ENCODE results near the gene CEACAM8.

CEACAM8 gene

GRCh38 chr19:42601811-42602443 lies 7.2 kb upstream of the CEACAM8 start:
- Histone ChIP-seq H3K4me3 (ENCODE audit: low read length) (no peak overlapping the region), H3K27me3 (ENCODE audit: insufficient read depth, low read length) (no peaks in the 10 kb centered on the region), H3K9me3 (ENCODE audit: low read length) (no peaks in the 10 kb centered on the region), H3K36me3 (ENCODE audit: insufficient read depth, low read length) (no peaks in the 10 kb centered on the region), H2AFZ (ENCODE audit: low read depth, low read length) (no peak overlapping the region), H3K4me1 (ENCODE audit: insufficient read depth, low read length) (no peaks in the 10 kb centered on the region)

- H3K9me3 ChIP-seq (ENCODE audit: low read length), result no peaks in the 10 kb centered on the region
- H3K4me1 ChIP-seq (ENCODE audit: insufficient read depth, low read length), result no peaks in the 10 kb centered on the region
- no peak overlapping the region for H2AFZ ChIP-seq (ENCODE audit: low read depth, low read length)
- H3K27me3 ChIP-seq (ENCODE audit: insufficient read depth, low read length), result no peaks in the 10 kb centered on the region
- H3K4me3 ChIP-seq (ENCODE audit: low read length), result no peak overlapping the region
- no peaks in the 10 kb centered on the region for H3K36me3 ChIP-seq (ENCODE audit: insufficient read depth, low read length)
Measured at GRCh38 chr19:42596391-42597072, 1.8 kb upstream of the CEACAM8 start.

GRCh38 chr19:42595550-42596172 lies 937 bp upstream of the CEACAM8 start:
- Histone ChIP-seq H3K4me1 (ENCODE audit: insufficient read depth, low read length) (no peaks in the 10 kb centered on the region), H3K36me3 (ENCODE audit: insufficient read depth, low read length) (no peaks in the 10 kb centered on the region), H2AFZ (ENCODE audit: low read depth, low read length) (no peak overlapping the region), H3K27me3 (ENCODE audit: insufficient read depth, low read length) (no peaks in the 10 kb centered on the region), H3K4me3 (ENCODE audit: low read length) (no peak overlapping the region), H3K9me3 (ENCODE audit: low read length) (no peaks in the 10 kb centered on the region)

- no peak overlapping the region for H3K4me3 ChIP-seq (ENCODE audit: low read length)
- no peaks in the 10 kb centered on the region for H3K4me1 ChIP-seq (ENCODE audit: insufficient read depth, low read length)
- no peaks in the 10 kb centered on the region for H3K9me3 ChIP-seq (ENCODE audit: low read length)
- no peak overlapping the region for H2AFZ ChIP-seq (ENCODE audit: low read depth, low read length)
- H3K36me3 ChIP-seq (ENCODE audit: insufficient read depth, low read length), result no peaks in the 10 kb centered on the region
- no peaks in the 10 kb centered on the region for H3K27me3 ChIP-seq (ENCODE audit: insufficient read depth, low read length)
Measured at GRCh38 chr19:42589792-42590191, 4.9 kb downstream of the CEACAM8 start.

- Histone ChIP-seq H3K9me3 (ENCODE audit: low read length) (no peaks in the 10 kb centered on the region), H3K36me3 (ENCODE audit: insufficient read depth, low read length) (no peaks in the 10 kb centered on the region), H3K4me3 (ENCODE audit: low read length) (no peak overlapping the region), H3K4me1 (ENCODE audit: insufficient read depth, low read length) (no peaks in the 10 kb centered on the region), H3K27me3 (ENCODE audit: insufficient read depth, low read length) (no peaks in the 10 kb centered on the region), H2AFZ (ENCODE audit: low read depth, low read length) (no peak overlapping the region)
Measured at GRCh38 chr19:42584466-42584865, 10.3 kb downstream of the CEACAM8 start.

- H3K9me3 ChIP-seq (ENCODE audit: low read length), result no peaks in the 10 kb centered on the region
- no peaks in the 10 kb centered on the region for H3K4me1 ChIP-seq (ENCODE audit: insufficient read depth, low read length)
- no peaks in the 10 kb centered on the region for H3K36me3 ChIP-seq (ENCODE audit: insufficient read depth, low read length)
- no peaks in the 10 kb centered on the region for H3K27me3 ChIP-seq (ENCODE audit: insufficient read depth, low read length)
- H2AFZ ChIP-seq (ENCODE audit: low read depth, low read length), result no peak overlapping the region
- no peak overlapping the region for H3K4me3 ChIP-seq (ENCODE audit: low read length)
Measured at GRCh38 chr19:42577016-42577415, 17.7 kb downstream of the CEACAM8 start.

- no peaks in the 10 kb centered on the region for H3K9me3 ChIP-seq (ENCODE audit: low read length)
- no peaks in the 10 kb centered on the region for H3K4me1 ChIP-seq (ENCODE audit: insufficient read depth, low read length)
- no peaks in the 10 kb centered on the region for H3K36me3 ChIP-seq (ENCODE audit: insufficient read depth, low read length)
- no peak overlapping the region for H3K4me3 ChIP-seq (ENCODE audit: low read length)
- H3K27me3 ChIP-seq (ENCODE audit: insufficient read depth, low read length), result no peaks in the 10 kb centered on the region
- H2AFZ ChIP-seq (ENCODE audit: low read depth, low read length), result no peak overlapping the region
Measured at GRCh38 chr19:42576241-42576640, 18.5 kb downstream of the CEACAM8 start.

GRCh38 chr19:42573642-42574041 lies 21.1 kb downstream of the CEACAM8 start:
- Histone ChIP-seq H2AFZ (ENCODE audit: low read depth, low read length) (no peak overlapping the region), H3K36me3 (ENCODE audit: insufficient read depth, low read length) (no peaks in the 10 kb centered on the region), H3K27me3 (ENCODE audit: insufficient read depth, low read length) (no peaks in the 10 kb centered on the region), H3K9me3 (ENCODE audit: low read length) (no peaks in the 10 kb centered on the region), H3K4me1 (ENCODE audit: insufficient read depth, low read length) (no peaks in the 10 kb centered on the region), H3K4me3 (ENCODE audit: low read length) (no peak overlapping the region)

- Histone ChIP-seq H3K9me3 (ENCODE audit: low read length) (no peaks in the 10 kb centered on the region), H3K27me3 (ENCODE audit: insufficient read depth, low read length) (peaks cover 2% of the 10 kb centered on the region), H2AFZ (ENCODE audit: low read depth, low read length) (no peak overlapping the region), H3K4me1 (ENCODE audit: insufficient read depth, low read length) (no peaks in the 10 kb centered on the region), H3K36me3 (ENCODE audit: insufficient read depth, low read length) (no peaks in the 10 kb centered on the region), H3K4me3 (ENCODE audit: low read length) (no peak overlapping the region)
Measured at GRCh38 chr19:42571116-42571515, 23.6 kb downstream of the CEACAM8 start.

GRCh38 chr19:42569193-42569592 lies 25.5 kb downstream of the CEACAM8 start:
- no peak overlapping the region for H2AFZ ChIP-seq (ENCODE audit: low read depth, low read length)
- H3K27me3 ChIP-seq (ENCODE audit: insufficient read depth, low read length), result peaks cover 2% of the 10 kb centered on the region
- H3K9me3 ChIP-seq (ENCODE audit: low read length), result no peaks in the 10 kb centered on the region
- no peaks in the 10 kb centered on the region for H3K4me1 ChIP-seq (ENCODE audit: insufficient read depth, low read length)
- H3K4me3 ChIP-seq (ENCODE audit: low read length), result no peak overlapping the region
- no peaks in the 10 kb centered on the region for H3K36me3 ChIP-seq (ENCODE audit: insufficient read depth, low read length)

- Histone ChIP-seq H3K27me3 (ENCODE audit: insufficient read depth, low read length) (peaks cover 2% of the 10 kb centered on the region), H3K4me3 (ENCODE audit: low read length) (no peak overlapping the region), H2AFZ (ENCODE audit: low read depth, low read length) (no peak overlapping the region), H3K4me1 (ENCODE audit: insufficient read depth, low read length) (no peaks in the 10 kb centered on the region), H3K36me3 (ENCODE audit: insufficient read depth, low read length) (no peaks in the 10 kb centered on the region), H3K9me3 (ENCODE audit: low read length) (no peaks in the 10 kb centered on the region)
Measured at GRCh38 chr19:42568006-42568405, 26.7 kb downstream of the CEACAM8 start.

GRCh38 chr19:42567567-42567966 lies 27.2 kb downstream of the CEACAM8 start:
- H3K27me3 ChIP-seq (ENCODE audit: insufficient read depth, low read length), result peaks cover 2% of the 10 kb centered on the region
- no peak overlapping the region for H3K4me3 ChIP-seq (ENCODE audit: low read length)
- H2AFZ ChIP-seq (ENCODE audit: low read depth, low read length), result no peak overlapping the region
- H3K36me3 ChIP-seq (ENCODE audit: insufficient read depth, low read length), result no peaks in the 10 kb centered on the region
- H3K4me1 ChIP-seq (ENCODE audit: insufficient read depth, low read length), result no peaks in the 10 kb centered on the region
- no peaks in the 10 kb centered on the region for H3K9me3 ChIP-seq (ENCODE audit: low read length)

- no peak overlapping the region for H2AFZ ChIP-seq (ENCODE audit: low read depth, low read length)
- peaks cover 2% of the 10 kb centered on the region for H3K27me3 ChIP-seq (ENCODE audit: insufficient read depth, low read length)
- peaks cover 2% of the 10 kb centered on the region for H3K4me1 ChIP-seq (ENCODE audit: insufficient read depth, low read length)
- no peaks in the 10 kb centered on the region for H3K9me3 ChIP-seq (ENCODE audit: low read length)
- no peak overlapping the region for H3K4me3 ChIP-seq (ENCODE audit: low read length)
- no peaks in the 10 kb centered on the region for H3K36me3 ChIP-seq (ENCODE audit: insufficient read depth, low read length)
Measured at GRCh38 chr19:42563352-42564210, 31.1 kb downstream of the CEACAM8 start.

Measured in neuron (in vitro differentiated cells).